ENCODE results near the gene SDHA. TPM values are rescaled to one million over a fixed set of nuclear protein-coding genes. Genes with fewer than 3 reads are reported as not detected.
"Not testable (repeated sequence)": the region's sequence is repeated elsewhere in the genome, so short reads cannot be mapped to it uniquely, and the experiment has no call there.

The SDHA gene
- total RNA-seq, 1 donor from 2014 or later: 88.5 TPM

DNA sequence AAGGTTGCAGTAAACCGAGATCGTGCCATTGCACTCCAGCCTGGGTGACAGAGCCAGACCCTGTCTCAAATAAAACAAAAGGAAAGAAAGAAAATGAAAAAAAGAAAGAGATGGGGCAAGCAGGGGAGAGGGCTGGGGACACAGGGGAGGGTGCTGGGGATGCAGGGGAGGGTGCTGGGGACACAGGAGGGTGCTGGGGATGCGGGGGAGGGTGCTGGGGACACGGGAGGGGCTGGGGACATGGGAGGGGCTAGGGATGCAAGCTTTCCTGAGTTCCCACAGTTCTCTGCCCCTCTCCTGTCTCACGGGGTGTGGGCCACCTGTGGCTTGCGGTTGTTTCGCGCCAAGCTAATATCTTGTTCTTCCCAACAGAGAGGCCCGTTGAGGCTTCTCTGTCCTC lies 60.5 kb downstream of the SDHA start:
- H3K4me3 Mint-ChIP-seq (ENCODE audit: low read depth): no peak overlapping the region
- no peak overlapping the region for H3K27ac Mint-ChIP-seq
- H3K9me3 Mint-ChIP-seq (ENCODE audit: low read depth): peaks cover 22% of the 10 kb centered on the region
- no peak for DNase-seq (ENCODE audit: low spot score, unreplicated experiment)
- no peaks in the 10 kb centered on the region for H3K27me3 Mint-ChIP-seq
- TF ChIP-seq, protein P1, sequence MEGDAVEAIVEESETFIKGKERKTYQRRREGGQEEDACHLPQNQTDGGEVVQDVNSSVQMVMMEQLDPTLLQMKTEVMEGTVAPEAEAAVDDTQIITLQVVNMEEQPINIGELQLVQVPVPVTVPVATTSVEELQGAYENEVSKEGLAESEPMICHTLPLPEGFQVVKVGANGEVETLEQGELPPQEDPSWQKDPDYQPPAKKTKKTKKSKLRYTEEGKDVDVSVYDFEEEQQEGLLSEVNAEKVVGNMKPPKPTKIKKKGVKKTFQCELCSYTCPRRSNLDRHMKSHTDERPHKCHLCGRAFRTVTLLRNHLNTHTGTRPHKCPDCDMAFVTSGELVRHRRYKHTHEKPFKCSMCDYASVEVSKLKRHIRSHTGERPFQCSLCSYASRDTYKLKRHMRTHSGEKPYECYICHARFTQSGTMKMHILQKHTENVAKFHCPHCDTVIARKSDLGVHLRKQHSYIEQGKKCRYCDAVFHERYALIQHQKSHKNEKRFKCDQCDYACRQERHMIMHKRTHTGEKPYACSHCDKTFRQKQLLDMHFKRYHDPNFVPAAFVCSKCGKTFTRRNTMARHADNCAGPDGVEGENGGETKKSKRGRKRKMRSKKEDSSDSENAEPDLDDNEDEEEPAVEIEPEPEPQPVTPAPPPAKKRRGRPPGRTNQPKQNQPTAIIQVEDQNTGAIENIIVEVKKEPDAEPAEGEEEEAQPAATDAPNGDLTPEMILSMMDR (IDR thresholded peaks at IDR 0.05; ENCODE audit: unreplicated experiment): no peak
- H3K36me3 Mint-ChIP-seq (ENCODE audit: insufficient read depth): peaks cover 28% of the 10 kb centered on the region
- no peaks in the 10 kb centered on the region for H3K4me1 Mint-ChIP-seq (ENCODE audit: low read depth)

DNA sequence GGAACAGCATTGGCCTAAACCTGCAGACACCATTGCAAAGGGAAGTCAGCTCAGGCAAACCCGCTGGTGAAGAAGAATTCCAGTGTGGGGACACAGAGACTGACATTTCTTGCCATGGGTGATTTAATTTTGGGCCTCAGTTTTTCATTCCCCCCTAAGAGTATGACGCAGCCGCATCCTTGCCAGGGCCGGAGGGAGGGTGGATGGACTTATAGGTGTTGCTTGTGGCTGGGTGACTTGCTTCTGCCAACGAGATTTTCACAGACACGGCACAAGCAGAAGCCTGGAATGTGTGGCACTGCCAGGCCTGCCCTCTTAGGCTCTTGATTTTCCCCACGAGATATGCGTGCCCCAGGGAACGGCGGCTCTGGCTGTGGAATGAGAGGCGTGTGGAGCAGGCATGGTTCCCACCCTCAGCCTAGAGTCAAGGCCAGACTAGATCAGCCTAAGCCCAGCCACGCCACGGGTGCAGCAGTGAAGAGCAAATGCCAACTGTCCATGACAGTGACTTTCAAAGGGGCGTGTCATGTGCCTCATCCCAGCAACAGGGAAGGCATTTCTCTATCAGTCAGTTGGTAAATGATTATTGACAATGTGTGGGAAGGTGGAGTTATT lies 61.0 kb downstream of the SDHA start:
- H3K4me3 Mint-ChIP-seq (ENCODE audit: low read depth); H3K4me1 Mint-ChIP-seq (ENCODE audit: low read depth); DNase-seq (ENCODE audit: low spot score, unreplicated experiment); H3K27ac Mint-ChIP-seq; H3K27me3 Mint-ChIP-seq: not testable (repeated sequence)
- Mint-ChIP-seq H3K36me3 (ENCODE audit: insufficient read depth) (peaks cover 33% of the 10 kb centered on the region), H3K9me3 (ENCODE audit: low read depth) (peaks cover 22% of the 10 kb centered on the region)

- Mint-ChIP-seq H3K4me3 (ENCODE audit: low read depth) (no peak overlapping the region), H3K4me1 (ENCODE audit: low read depth) (no peaks in the 10 kb centered on the region), H3K27me3 (no peaks in the 10 kb centered on the region), H3K27ac (peak overlapping the region; percentile 24), H3K9me3 (ENCODE audit: low read depth) (peaks cover 19% of the 10 kb centered on the region), H3K36me3 (ENCODE audit: insufficient read depth) (peaks cover 36% of the 10 kb centered on the region)
- TF ChIP-seq, protein P1 (IDR thresholded peaks at IDR 0.05; ENCODE audit: unreplicated experiment): no peak
- DNase-seq (ENCODE audit: low spot score, unreplicated experiment): no peak
Measured at GRCh38 chr5:285991-286557, 68.0 kb downstream of the SDHA start.

DNA sequence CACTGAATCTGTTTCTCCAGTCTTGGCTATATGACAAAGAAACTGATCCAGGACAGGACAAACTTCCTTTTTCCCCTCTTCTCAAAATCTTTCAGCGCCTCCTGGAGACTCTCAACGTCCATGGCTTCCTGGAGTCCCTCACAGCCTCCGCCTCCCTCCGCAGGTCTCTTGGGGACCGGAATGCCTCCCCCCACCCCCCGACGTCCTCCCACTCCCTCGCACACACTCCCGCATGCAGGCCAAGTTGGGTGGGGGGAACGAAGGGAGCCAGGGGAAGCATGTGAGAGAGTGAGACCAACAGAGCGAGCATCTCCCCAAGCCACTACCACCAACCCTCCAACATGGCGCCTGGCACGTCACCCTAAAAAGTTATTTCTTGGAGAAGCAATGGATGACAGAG lies 72.1 kb downstream of the SDHA start:
- H3K9me3 Mint-ChIP-seq (ENCODE audit: low read depth); H3K27ac Mint-ChIP-seq; H3K4me3 Mint-ChIP-seq (ENCODE audit: low read depth); DNase-seq (ENCODE audit: low spot score, unreplicated experiment); H3K27me3 Mint-ChIP-seq; H3K36me3 Mint-ChIP-seq (ENCODE audit: insufficient read depth); H3K4me1 Mint-ChIP-seq (ENCODE audit: low read depth): not testable (repeated sequence)

GRCh38 chr5:291345-291744 lies 73.2 kb downstream of the SDHA start:
- not testable (repeated sequence) for H3K27ac Mint-ChIP-seq; H3K4me3 Mint-ChIP-seq (ENCODE audit: low read depth); DNase-seq (ENCODE audit: low spot score, unreplicated experiment); H3K4me1 Mint-ChIP-seq (ENCODE audit: low read depth); H3K27me3 Mint-ChIP-seq; H3K36me3 Mint-ChIP-seq (ENCODE audit: insufficient read depth); H3K9me3 Mint-ChIP-seq (ENCODE audit: low read depth)

- DNase-seq (ENCODE audit: low spot score, unreplicated experiment); H3K27ac Mint-ChIP-seq; H3K27me3 Mint-ChIP-seq; H3K4me3 Mint-ChIP-seq (ENCODE audit: low read depth); H3K4me1 Mint-ChIP-seq (ENCODE audit: low read depth); H3K36me3 Mint-ChIP-seq (ENCODE audit: insufficient read depth); H3K9me3 Mint-ChIP-seq (ENCODE audit: low read depth): not testable (repeated sequence)
Measured at GRCh38 chr5:294788-295187, 76.7 kb downstream of the SDHA start.

- H3K9me3 Mint-ChIP-seq (ENCODE audit: low read depth); H3K27me3 Mint-ChIP-seq; H3K4me3 Mint-ChIP-seq (ENCODE audit: low read depth); H3K27ac Mint-ChIP-seq; H3K4me1 Mint-ChIP-seq (ENCODE audit: low read depth); H3K36me3 Mint-ChIP-seq (ENCODE audit: insufficient read depth); DNase-seq (ENCODE audit: low spot score, unreplicated experiment): not testable (repeated sequence)
Measured at GRCh38 chr5:296207-296606, 78.1 kb downstream of the SDHA start.

- not testable (repeated sequence) for H3K36me3 Mint-ChIP-seq (ENCODE audit: insufficient read depth); H3K4me1 Mint-ChIP-seq (ENCODE audit: low read depth); H3K4me3 Mint-ChIP-seq (ENCODE audit: low read depth); DNase-seq (ENCODE audit: low spot score, unreplicated experiment); H3K9me3 Mint-ChIP-seq (ENCODE audit: low read depth); H3K27me3 Mint-ChIP-seq; H3K27ac Mint-ChIP-seq
Measured at GRCh38 chr5:296954-297353, 78.8 kb downstream of the SDHA start.

- not testable (repeated sequence) for H3K27me3 Mint-ChIP-seq; DNase-seq (ENCODE audit: low spot score, unreplicated experiment); H3K36me3 Mint-ChIP-seq (ENCODE audit: insufficient read depth); H3K9me3 Mint-ChIP-seq (ENCODE audit: low read depth); H3K4me3 Mint-ChIP-seq (ENCODE audit: low read depth)
- Mint-ChIP-seq H3K27ac (peak overlapping the region; percentile 45), H3K4me1 (ENCODE audit: low read depth) (peaks cover 14% of the 10 kb centered on the region)
Measured at GRCh38 chr5:297448-297847, 79.3 kb downstream of the SDHA start.

GRCh38 chr5:297991-298736 lies 80.0 kb downstream of the SDHA start:
- not testable (repeated sequence) for H3K27ac Mint-ChIP-seq; H3K4me3 Mint-ChIP-seq (ENCODE audit: low read depth); H3K36me3 Mint-ChIP-seq (ENCODE audit: insufficient read depth); H3K27me3 Mint-ChIP-seq; H3K9me3 Mint-ChIP-seq (ENCODE audit: low read depth); DNase-seq (ENCODE audit: low spot score, unreplicated experiment)
- H3K4me1 Mint-ChIP-seq (ENCODE audit: low read depth): peaks cover 19% of the 10 kb centered on the region
